Sigmoid colon (tissue), 7 donors: ENCODE results near the gene LMF1. TPM values are rescaled to one million over a fixed set of nuclear protein-coding genes. Genes with fewer than 3 reads are reported as not detected.
"Not testable (repeated sequence)": the region's sequence is repeated elsewhere in the genome, so short reads cannot be mapped to it uniquely, and the experiment has no call there.

Source experiments
- DNase-seq: peaks from one replicate; pipeline ENCODE4 v3.0.0-alpha.2; 2019
- H3K27ac ChIP-seq, 4 donors: fragments of 200-600 bp; sonication (generic); one replicate each; pipeline ENCODE4 v1.5.1; 2016 to 2019; ENCODE audit warnings: mild to moderate bottlenecking in 1 of 4
- H3K27me3 ChIP-seq, 3 donors: fragments of 200-600 bp; sonication (generic); one replicate each; pipeline ENCODE4 v1.5.1; 2019; ENCODE audit warnings: mild to moderate bottlenecking in 1 of 3
- H3K36me3 ChIP-seq, 4 donors: fragments of 200-600 bp; sonication (generic); one replicate each; pipeline ENCODE4 v1.5.1; 2016 to 2019
- H3K4me1 ChIP-seq, 4 donors: fragments of 200-600 bp; sonication (generic); one replicate each; pipeline ENCODE4 v1.5.1; 2017 to 2019
- H3K4me3 ChIP-seq, 4 donors: fragments of 200-600 bp; sonication (generic); one replicate each; pipeline ENCODE4 v1.5.1; 2017 to 2019; ENCODE audit warnings: mild to moderate bottlenecking in 2 of 4, moderate library complexity in 1 of 4
- H3K9me3 ChIP-seq, 4 donors: fragments of 200-600 bp in 3 of 4; sonication (generic) in 3 of 4; one replicate each; pipeline versions ENCODE4 v1.5.1 to v1.6.1; 2013 to 2019
- EP300 ChIP-seq, 4 donors: sonication (generic); formaldehyde crosslinking; IDR thresholded peaks; one replicate each; pipeline ENCODE4 v1.6.1; 2017; ENCODE audit warnings: antibody characterized with exemption in 4 of 4
- POLR2A ChIP-seq, 2 donors: fragments of 450-650 bp; IDR thresholded peaks; one replicate each; pipeline ENCODE4 v1.6.1; 2016; ENCODE audit warnings: antibody characterized with exemption in 2 of 2, mild to moderate bottlenecking in 2 of 2, moderate library complexity in 2 of 2
- POLR2AphosphoS5 ChIP-seq, 4 donors: sonication (generic); formaldehyde crosslinking; IDR thresholded peaks; one replicate each; pipeline ENCODE4 v1.6.1; 2017; ENCODE audit warnings: antibody characterized with exemption in 4 of 4
- WGBS, 2 donors: extraction: QIAGEN DNeasy Blood & Tissue Kit; methylation state at CpG; one replicate each; pipeline ENCODE4 v1.1.7; 2013; 5-methylcytosine and 5-hydroxymethylcytosine counted together
- intact Hi-C: fragments of 100-400 bp; cut with DNase I; formaldehyde crosslinking; loops from one replicate; pipeline ENCODE4 v1.15.1; 2023
- polyA plus RNA-seq, 3 donors: library from polyadenylated mRNA; stranded (reverse); fragments of 200-250 nt; gene quantifications; one replicate each; pipeline ENCODE4 v1.2.3, GENCODE V29; 2013
- total RNA-seq, 4 donors: library from RNA; depleted of rRNA; stranded (reverse); fragments of >200 nt; gene quantifications; one replicate each; pipeline ENCODE4 v1.1.0, GENCODE V29; 2016
- TF ChIP-seq, protein P1 (sequence below), 4 experiments: fragments of 450-650 bp in 3 of 4; fragments of 200-600 bp in 1 of 4; IDR thresholded peaks; one replicate each; pipeline ENCODE4 v1.5.1; 2016 to 2019; ENCODE audit warnings: antibody characterized with exemption in 4 of 4, mild to moderate bottlenecking in 3 of 4, moderate library complexity in 2 of 4
- donor health status: healthy with polysubstance abuse.
- donor health status: Bipolar disorder and iron deficiency.
- donor health status: healthy.

Gene LMF1
- total and polyA plus RNA-seq, 7 donors, result 1.2 to 34.1 (median 19.9) TPM

DNA sequence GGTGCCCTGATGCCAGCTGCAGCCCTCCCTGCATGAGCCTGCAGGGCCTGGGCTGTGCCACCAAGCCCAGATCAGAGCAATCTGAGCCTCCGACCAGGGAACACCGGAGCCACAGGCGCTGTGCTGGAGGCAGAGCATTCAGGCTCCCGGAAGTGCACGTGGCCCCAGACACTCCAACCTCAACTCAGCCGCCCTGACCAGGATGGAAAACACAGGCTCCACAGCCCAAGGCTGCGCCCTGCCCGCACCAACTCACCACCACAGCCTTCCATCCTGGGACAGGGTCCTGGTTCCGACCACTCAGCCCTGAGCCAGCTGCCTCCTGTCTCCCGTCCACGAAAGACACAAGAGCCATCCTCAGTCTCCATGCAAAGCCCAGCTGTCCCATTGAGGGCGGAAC, 18.5 kb downstream of the LMF1 start:
- Histone ChIP-seq H3K27me3 (no peaks in the 10 kb centered on the region), H3K4me3 (no peak overlapping the region), H3K4me1 (no peaks in the 10 kb centered on the region), H3K9me3 (no peaks in the 10 kb centered on the region), H3K27ac (no peak overlapping the region), H3K36me3 (peaks cover 0 to 20% (median 7%) of the 10 kb centered on the region in 4 donors)
- TF ChIP-seq POLR2A (IDR thresholded peaks at IDR 0.05) (no peak), EP300 (IDR thresholded peaks at IDR 0.05) (no peak), POLR2AphosphoS5 (IDR thresholded peaks at IDR 0.05) (no peak)
- TF ChIP-seq, protein P1, sequence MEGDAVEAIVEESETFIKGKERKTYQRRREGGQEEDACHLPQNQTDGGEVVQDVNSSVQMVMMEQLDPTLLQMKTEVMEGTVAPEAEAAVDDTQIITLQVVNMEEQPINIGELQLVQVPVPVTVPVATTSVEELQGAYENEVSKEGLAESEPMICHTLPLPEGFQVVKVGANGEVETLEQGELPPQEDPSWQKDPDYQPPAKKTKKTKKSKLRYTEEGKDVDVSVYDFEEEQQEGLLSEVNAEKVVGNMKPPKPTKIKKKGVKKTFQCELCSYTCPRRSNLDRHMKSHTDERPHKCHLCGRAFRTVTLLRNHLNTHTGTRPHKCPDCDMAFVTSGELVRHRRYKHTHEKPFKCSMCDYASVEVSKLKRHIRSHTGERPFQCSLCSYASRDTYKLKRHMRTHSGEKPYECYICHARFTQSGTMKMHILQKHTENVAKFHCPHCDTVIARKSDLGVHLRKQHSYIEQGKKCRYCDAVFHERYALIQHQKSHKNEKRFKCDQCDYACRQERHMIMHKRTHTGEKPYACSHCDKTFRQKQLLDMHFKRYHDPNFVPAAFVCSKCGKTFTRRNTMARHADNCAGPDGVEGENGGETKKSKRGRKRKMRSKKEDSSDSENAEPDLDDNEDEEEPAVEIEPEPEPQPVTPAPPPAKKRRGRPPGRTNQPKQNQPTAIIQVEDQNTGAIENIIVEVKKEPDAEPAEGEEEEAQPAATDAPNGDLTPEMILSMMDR (IDR thresholded peaks at IDR 0.05), result no peak
- 85 to 96% methylated on average over 12 of the region's 12 CpGs for WGBS, 2 donors
- intact Hi-C loops, result no loop called here
- no peak for DNase-seq

DNA sequence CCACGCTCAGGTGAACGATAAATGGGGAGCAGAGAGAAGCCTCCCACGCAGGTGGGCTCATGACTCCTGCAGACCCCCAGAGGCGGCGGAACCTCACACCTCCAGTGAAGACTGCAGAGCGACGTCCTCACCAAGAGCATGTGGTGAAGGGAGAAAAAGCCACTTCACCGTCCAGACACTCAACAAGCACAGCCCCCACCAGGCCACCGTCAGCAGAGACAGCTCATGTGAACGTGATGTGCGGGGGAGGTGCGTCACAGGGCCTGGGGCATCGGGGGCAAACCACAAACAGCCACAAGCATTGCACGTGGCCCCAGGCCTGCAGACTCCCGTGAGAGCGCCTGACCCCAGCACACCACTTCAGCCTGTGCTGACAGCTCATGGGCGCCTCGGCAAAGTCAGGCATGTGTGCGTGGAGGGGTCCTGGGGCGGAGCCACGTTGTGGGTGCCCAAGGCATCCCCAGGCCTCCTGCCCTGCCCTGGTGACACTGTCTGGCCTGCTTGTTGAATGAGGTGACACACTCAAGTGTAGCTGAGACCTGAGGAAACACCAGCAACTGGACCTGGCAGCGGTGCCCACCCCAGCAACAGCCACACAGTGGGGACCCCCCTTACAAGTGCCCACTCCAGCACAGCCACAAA, 19.0 kb downstream of the LMF1 start:
- H3K27me3 ChIP-seq, result no peaks in the 10 kb centered on the region
- H3K4me1 ChIP-seq, result no peaks in the 10 kb centered on the region
- TF ChIP-seq POLR2A (IDR thresholded peaks at IDR 0.05) (no peak), EP300 (IDR thresholded peaks at IDR 0.05) (no peak), POLR2AphosphoS5 (IDR thresholded peaks at IDR 0.05) (no peak)
- TF ChIP-seq, protein P1 (IDR thresholded peaks at IDR 0.05), result no peak
- no peak overlapping the region for H3K27ac ChIP-seq
- no peak for DNase-seq
- intact Hi-C loops, result no loop called here
- H3K4me3 ChIP-seq, result no peak overlapping the region
- peaks cover 0 to 25% (median 10%) of the 10 kb centered on the region in 4 donors for H3K36me3 ChIP-seq
- 86 to 92% methylated on average over 22 of the region's 22 CpGs for WGBS, 2 donors
- H3K9me3 ChIP-seq, result no peaks in the 10 kb centered on the region

DNA sequence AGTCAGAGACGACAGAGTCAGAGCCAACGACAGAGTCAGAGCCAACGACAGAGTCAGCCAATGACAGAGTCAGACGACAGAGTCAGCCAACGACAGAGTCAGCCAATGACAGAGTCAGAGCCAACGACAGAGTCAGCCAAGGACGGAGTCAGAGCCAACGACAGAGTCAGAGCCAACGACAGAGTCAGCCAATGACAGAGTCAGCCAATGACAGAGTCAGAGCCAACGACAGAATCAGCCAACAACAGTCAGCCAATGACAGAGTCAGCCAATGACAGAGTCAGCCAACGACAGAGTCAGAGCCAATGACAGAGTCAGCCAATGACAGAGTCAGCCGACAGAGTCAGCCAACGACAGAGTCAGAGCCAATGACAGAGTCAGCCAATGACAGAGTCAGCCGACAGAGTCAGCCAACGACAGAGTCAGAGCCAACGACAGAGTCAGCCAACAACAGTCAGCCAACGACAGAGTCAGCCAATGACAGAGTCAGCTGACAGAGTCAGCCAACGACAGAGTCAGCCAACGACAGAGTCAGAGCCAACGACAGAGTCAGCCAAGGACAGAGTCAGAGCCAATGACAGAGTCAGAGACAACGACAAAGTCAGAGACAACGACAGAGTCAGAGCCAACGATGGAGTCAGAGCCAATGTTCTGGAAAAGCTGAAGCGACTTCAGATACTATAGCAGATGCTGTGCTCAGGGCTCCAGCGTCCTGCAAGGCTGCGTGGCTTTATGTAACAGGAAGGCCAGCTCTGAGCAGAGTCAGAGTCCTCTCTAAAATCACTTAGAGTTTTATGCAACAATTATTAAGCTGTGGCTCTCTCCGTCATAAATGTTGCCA, 19.8 kb downstream of the LMF1 start:
- DNase-seq, intact Hi-C loops, H3K4me3 ChIP-seq, H3K27ac ChIP-seq, H3K9me3 ChIP-seq, H3K27me3 ChIP-seq, H3K4me1 ChIP-seq: not testable (repeated sequence)
- 71 to 94% methylated on average over 25 to 27 of the region's 27 CpGs for WGBS, 2 donors
- peaks cover 0 to 34% (median 13%) of the 10 kb centered on the region in 4 donors for H3K36me3 ChIP-seq

DNA sequence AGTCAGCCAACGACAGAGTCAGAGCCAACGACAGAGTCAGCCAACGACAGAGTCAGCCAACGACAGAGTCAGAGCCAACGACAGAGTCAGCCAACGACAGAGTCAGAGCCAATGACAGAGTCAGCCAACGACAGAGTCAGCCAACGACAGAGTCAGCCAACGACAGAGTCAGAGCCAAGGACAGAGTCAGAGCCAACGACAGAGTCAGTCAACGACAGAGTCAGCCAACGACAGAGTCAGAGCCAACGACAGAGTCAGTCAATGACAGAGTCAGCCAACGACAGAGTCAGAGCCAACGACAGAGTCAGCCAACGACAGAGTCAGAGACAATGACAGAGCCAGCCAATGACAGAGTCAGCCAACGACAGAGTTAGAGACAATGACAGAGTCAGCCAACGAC, 22.0 kb downstream of the LMF1 start:
- H3K36me3 ChIP-seq, result peaks cover 0 to 34% (median 19%) of the 10 kb centered on the region in 4 donors
- WGBS, 2 donors, result 86 to 94% methylated on average over 14 to 18 of the region's 18 CpGs
- H3K27ac ChIP-seq, H3K27me3 ChIP-seq, H3K4me1 ChIP-seq, H3K9me3 ChIP-seq, H3K4me3 ChIP-seq, intact Hi-C loops, DNase-seq: not testable (repeated sequence)

DNA sequence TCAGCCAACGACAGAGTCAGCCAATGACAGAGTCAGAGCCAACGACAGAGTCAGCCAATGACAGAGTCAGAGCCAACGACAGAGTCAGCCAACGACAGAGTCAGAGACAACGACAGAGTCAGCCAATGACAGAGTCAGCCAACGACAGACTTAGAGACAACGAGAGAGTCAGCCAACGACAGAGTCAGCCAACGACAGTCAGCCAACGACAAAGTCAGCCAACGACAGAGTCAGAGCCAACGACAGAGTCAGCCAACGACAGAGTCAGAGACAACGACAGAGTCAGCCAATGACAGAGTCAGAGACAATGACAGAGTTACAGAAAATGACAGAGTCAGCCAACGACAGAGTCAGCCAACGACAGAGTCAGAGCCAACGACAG, 22.9 kb downstream of the LMF1 start:
- H3K4me1 ChIP-seq, H3K9me3 ChIP-seq, H3K4me3 ChIP-seq, H3K27me3 ChIP-seq, H3K27ac ChIP-seq, intact Hi-C loops, DNase-seq: not testable (repeated sequence)
- WGBS, 2 donors, result 77 to 97% methylated on average over 17 of the region's 17 CpGs
- H3K36me3 ChIP-seq, result peaks cover 0 to 34% (median 19%) of the 10 kb centered on the region in 4 donors

DNA sequence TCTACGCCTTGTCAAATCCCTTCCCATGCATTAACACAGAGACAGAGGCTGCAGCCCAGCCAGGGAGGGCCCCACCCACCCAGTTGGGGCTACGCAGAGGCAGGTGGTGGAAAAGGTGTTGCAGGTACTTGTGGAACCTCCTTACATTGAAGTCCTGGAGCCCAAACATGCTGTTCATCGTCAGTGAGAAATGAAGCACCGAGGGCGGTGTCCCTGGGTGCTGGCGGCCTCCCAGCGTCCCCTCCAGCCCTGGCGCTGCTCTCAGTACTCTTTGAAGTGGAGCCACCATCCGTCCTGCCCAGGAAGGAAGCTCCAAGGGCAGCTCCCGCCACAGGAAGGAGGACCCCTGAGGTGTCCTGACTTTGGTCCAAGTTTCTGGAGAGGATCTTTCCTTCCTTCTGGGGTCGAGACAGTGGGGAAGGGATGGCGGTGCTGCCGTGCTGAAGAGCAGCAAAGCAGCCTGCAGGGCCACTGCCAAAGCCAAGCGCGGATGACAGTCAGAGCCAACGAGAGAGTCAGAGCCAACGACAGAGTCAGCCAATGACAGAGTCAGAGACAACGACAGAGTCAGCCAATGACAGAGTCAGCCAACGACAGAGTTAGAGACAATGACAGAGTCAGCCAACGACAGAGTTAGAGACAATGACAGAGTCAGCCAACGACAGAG, 23.4 kb downstream of the LMF1 start:
- Histone ChIP-seq H3K9me3 (no peaks in the 10 kb centered on the region), H3K27me3 (no peaks in the 10 kb centered on the region), H3K36me3 (peaks cover 0 to 32% (median 17%) of the 10 kb centered on the region in 4 donors), H3K4me3 (no peak overlapping the region), H3K4me1 (no peaks in the 10 kb centered on the region), H3K27ac (no peak overlapping the region)
- intact Hi-C loops, result no loop called here
- TF ChIP-seq POLR2AphosphoS5 (IDR thresholded peaks at IDR 0.05), result no peak
- TF ChIP-seq, protein P1 (IDR thresholded peaks at IDR 0.05), result no peak
- TF ChIP-seq EP300 (IDR thresholded peaks at IDR 0.05), result no peak
- TF ChIP-seq POLR2A (IDR thresholded peaks at IDR 0.05), result no peak
- 88 to 94% methylated on average over 21 of the region's 21 CpGs for WGBS, 2 donors
- DNase-seq, result no peak
